ENCODE results near the gene WDFY3.

WDFY3 gene

GRCh38 chr4:84708406-84709135 is 257.9 kb downstream of the WDFY3 start:
- no peak for TF ChIP-seq CTCF (IDR thresholded peaks at IDR 0.05; ENCODE audit: control extremely low read depth, extremely low read depth, low read depth, missing control alignments)
- POLR2A ChIA-PET, result no interaction called here
- no peak for DNase-seq (ENCODE audit: extremely low spot score)
- CTCF ChIA-PET, result no interaction called here

- ChIA-PET CTCF (no interaction called here), POLR2A (no interaction called here)
- DNase-seq (ENCODE audit: extremely low spot score), result no peak
- no peak for TF ChIP-seq CTCF (IDR thresholded peaks at IDR 0.05; ENCODE audit: control extremely low read depth, extremely low read depth, low read depth, missing control alignments)
Measured at GRCh38 chr4:84706286-84706685, 260.2 kb downstream of the WDFY3 start.

- POLR2A ChIA-PET, result no interaction called here
- CTCF ChIA-PET, result no interaction called here
- no peak for TF ChIP-seq CTCF (IDR thresholded peaks at IDR 0.05; ENCODE audit: control extremely low read depth, extremely low read depth, low read depth, missing control alignments)
- no peak for DNase-seq (ENCODE audit: extremely low spot score)
Measured at GRCh38 chr4:84699001-84699671, 267.4 kb downstream of the WDFY3 start.

- CTCF ChIA-PET, result no interaction called here
- POLR2A ChIA-PET, result no interaction called here
- no peak for TF ChIP-seq CTCF (IDR thresholded peaks at IDR 0.05; ENCODE audit: control extremely low read depth, extremely low read depth, low read depth, missing control alignments)
- no peak for DNase-seq (ENCODE audit: extremely low spot score)
Measured at GRCh38 chr4:84697615-84698201, 268.8 kb downstream of the WDFY3 start.

- no peak for DNase-seq (ENCODE audit: extremely low spot score)
- POLR2A ChIA-PET, result no interaction called here
- TF ChIP-seq CTCF (IDR thresholded peaks at IDR 0.05; ENCODE audit: control extremely low read depth, extremely low read depth, low read depth, missing control alignments), result no peak
- CTCF ChIA-PET, result no interaction called here
Measured at GRCh38 chr4:84697159-84697558, 269.3 kb downstream of the WDFY3 start.

- no peak for DNase-seq (ENCODE audit: extremely low spot score)
- ChIA-PET POLR2A (no interaction called here), CTCF (interaction anchor here (0.9 kb wide), 1 partner anchor 18 kb away, joined by 3 read pairs; no protein-coding TSS in a partner anchor)
- TF ChIP-seq CTCF (IDR thresholded peaks at IDR 0.05; ENCODE audit: control extremely low read depth, extremely low read depth, low read depth, missing control alignments), result no peak
Measured at GRCh38 chr4:84691800-84692199, 274.7 kb downstream of the WDFY3 start.
